Measurements from ENCODE around the gene CIB2. TPM values are rescaled to one million over a fixed set of nuclear protein-coding genes. Genes with fewer than 3 reads are reported as not detected.

CIB2 gene
- total RNA-seq, 4 donors from 2014 or later = 2.0 to 8.5 (median 6.5) TPM

DNA sequence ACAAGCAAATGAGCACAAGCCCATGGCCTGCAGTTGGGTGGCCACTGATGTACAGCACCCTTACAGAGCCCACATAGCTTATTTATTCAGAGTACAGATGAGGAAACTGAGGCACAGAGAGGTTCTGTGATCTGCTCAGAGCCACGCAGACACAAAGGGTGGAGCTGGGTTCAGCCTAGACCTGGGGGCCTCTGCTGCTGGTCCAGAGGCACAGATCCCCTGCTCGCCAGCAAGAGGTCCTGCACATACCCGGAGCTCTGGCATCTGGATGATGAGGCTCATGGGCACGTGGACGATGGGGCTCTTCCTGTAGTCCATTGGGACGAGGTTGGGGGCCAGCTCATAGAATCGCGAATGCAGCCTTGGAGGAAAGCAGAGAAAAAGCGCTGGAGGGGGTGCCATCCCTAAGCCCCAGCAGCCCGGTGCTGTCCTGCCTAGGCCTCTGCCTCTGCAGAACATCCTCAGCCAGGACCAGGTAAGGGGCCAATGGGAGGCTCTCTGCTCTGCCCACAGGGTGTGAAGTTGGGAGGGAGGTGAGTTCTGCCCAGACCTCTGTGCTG lies 20.2 kb downstream of the CIB2 start:
- WGBS = 97% methylated on average over 10 of the region's 10 CpGs
- Histone ChIP-seq H3K27me3 (no peaks in the 10 kb centered on the region), H3K9me3 (no peaks in the 10 kb centered on the region), H3K4me1 (no peaks in the 10 kb centered on the region), H3K27ac (no peak overlapping the region), H3K36me3 (no peaks in the 10 kb centered on the region), H3K4me3 (no peak overlapping the region)
- DNase-seq (ENCODE audit: low spot score in 2 of 2) = peak in 1 of 2 donors; percentile 40
- TF ChIP-seq EP300 (IDR thresholded peaks at IDR 0.05) (no peak), POLR2AphosphoS5 (IDR thresholded peaks at IDR 0.05) (no peak), POLR2A (IDR thresholded peaks at IDR 0.05) (no peak), CTCF (IDR thresholded peaks at IDR 0.05) (no peak)

DNA sequence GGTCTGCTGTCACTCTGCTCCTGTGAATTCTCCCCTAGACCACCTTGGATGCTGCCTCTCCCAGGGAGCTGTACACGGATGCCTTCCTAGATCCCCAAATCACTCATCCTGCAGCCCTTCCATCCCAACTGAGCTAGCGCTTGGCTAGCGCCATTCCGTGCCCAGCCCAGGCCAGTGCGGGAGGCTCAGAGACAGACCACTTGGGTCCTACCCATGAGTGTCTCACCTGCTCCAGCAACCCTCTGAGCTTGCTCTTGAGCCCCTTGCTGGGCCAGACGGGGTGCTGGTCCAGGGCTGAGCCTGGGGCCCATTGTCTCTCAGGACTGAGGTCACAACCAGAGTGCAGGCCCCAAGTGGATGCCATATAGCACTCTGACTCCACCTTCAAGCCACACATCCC lies 21.1 kb downstream of the CIB2 start:
- Histone ChIP-seq H3K4me1 (no peaks in the 10 kb centered on the region), H3K36me3 (no peaks in the 10 kb centered on the region), H3K4me3 (no peak overlapping the region), H3K27ac (no peak overlapping the region), H3K9me3 (no peaks in the 10 kb centered on the region), H3K27me3 (no peaks in the 10 kb centered on the region)
- TF ChIP-seq CTCF (IDR thresholded peaks at IDR 0.05) (no peak), EP300 (IDR thresholded peaks at IDR 0.05) (no peak), POLR2A (IDR thresholded peaks at IDR 0.05) (no peak), POLR2AphosphoS5 (IDR thresholded peaks at IDR 0.05) (no peak)
- WGBS = 83% methylated on average over 1 of the region's 6 CpGs
- DNase-seq (ENCODE audit: low spot score in 2 of 2) = peak in 1 of 2 donors; percentile 47

GRCh38 chr15:78109156-78109555 lies 22.1 kb downstream of the CIB2 start:
- 97% methylated on average over 12 of the region's 12 CpGs for WGBS
- Histone ChIP-seq H3K4me3 (no peak overlapping the region), H3K27ac (no peak overlapping the region), H3K36me3 (no peaks in the 10 kb centered on the region), H3K9me3 (no peaks in the 10 kb centered on the region), H3K4me1 (no peaks in the 10 kb centered on the region), H3K27me3 (no peaks in the 10 kb centered on the region)
- TF ChIP-seq POLR2A (IDR thresholded peaks at IDR 0.05) (no peak), CTCF (IDR thresholded peaks at IDR 0.05) (no peak), POLR2AphosphoS5 (IDR thresholded peaks at IDR 0.05) (no peak), EP300 (IDR thresholded peaks at IDR 0.05) (no peak)
- DNase-seq (ENCODE audit: low spot score in 2 of 2) = peak in 1 of 2 donors; percentile 62

DNA sequence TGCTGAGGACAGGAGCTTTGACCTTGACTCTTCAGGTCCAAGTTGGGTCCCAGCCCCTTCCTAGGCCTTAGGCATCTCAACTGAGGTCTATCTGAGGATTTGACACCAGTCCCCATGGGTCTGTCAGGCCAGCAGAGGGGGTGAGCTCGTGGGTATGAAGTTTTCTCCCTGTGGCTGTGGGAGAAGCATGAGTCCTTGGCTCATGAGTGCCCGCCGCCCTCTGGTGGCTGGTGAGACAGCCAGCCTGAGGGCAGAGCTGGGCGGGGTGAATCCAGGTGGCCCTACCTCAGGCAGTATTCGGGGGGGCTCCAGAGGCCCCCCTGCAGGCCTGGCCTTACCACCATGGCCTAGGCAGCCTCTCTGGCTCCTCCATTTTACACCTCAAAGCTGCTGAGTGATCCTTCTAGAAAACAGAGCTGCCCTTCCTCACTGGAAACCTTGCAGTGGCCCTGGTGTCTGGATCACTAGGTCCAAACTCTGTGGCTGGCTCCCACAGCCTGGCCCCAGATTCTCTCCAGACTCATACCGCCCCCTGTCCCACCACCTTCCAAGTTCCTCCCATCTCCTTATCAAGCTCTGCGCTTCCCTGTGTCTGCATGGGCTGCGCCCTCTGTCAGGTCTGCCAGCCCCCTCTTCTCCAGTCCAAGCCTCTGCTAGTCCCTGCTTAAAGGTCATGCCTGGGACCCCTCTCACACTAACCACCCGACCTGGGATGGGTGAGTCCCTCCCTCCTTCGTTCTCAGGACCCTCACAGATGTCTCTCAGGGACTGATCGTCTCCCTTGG lies 22.8 kb downstream of the CIB2 start:
- Histone ChIP-seq H3K4me3 (no peak overlapping the region), H3K4me1 (peaks cover 3% of the 10 kb centered on the region), H3K27ac (no peak overlapping the region), H3K36me3 (no peaks in the 10 kb centered on the region), H3K27me3 (no peaks in the 10 kb centered on the region), H3K9me3 (no peaks in the 10 kb centered on the region)
- peak; percentile 89 to 90 for DNase-seq (ENCODE audit: low spot score in 2 of 2)
- TF ChIP-seq POLR2A (IDR thresholded peaks at IDR 0.05) (no peak), EP300 (IDR thresholded peaks at IDR 0.05) (no peak), CTCF (IDR thresholded peaks at IDR 0.05) (peak; percentile 90 to 94), POLR2AphosphoS5 (IDR thresholded peaks at IDR 0.05) (no peak)
- 47% methylated on average over 10 of the region's 11 CpGs for WGBS

DNA sequence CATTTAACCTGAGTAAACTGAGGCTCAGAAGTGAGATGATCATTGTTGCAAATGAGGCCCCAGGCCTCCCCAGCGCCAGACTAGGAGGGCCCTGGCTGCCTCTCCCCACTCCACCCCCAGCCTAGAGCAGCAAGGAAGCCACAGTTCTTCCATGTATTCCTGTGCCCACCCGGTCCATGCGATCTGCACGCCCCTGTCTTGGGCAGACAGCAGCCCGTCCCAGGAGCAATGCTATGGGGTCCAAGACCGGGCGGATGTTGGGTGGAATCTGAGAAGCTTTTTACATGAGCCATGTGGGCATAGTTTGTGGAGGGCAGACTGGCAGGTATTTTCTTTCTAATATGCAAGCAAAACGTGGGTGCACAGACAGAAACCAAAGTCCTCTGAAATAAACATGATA lies 23.8 kb downstream of the CIB2 start:
- WGBS = 98% methylated on average over 5 of the region's 8 CpGs
- DNase-seq (ENCODE audit: low spot score in 2 of 2) = peak in 1 of 2 donors; percentile 54
- H3K36me3 ChIP-seq = no peaks in the 10 kb centered on the region
- H3K4me3 ChIP-seq = no peak overlapping the region
- H3K9me3 ChIP-seq = no peaks in the 10 kb centered on the region
- H3K27ac ChIP-seq = no peak overlapping the region
- TF ChIP-seq POLR2AphosphoS5 (IDR thresholded peaks at IDR 0.05) (no peak), POLR2A (IDR thresholded peaks at IDR 0.05) (no peak), EP300 (IDR thresholded peaks at IDR 0.05) (no peak), CTCF (IDR thresholded peaks at IDR 0.05) (no peak)
- peaks cover 12% of the 10 kb centered on the region for H3K4me1 ChIP-seq
- H3K27me3 ChIP-seq = no peaks in the 10 kb centered on the region

All from suprapubic skin (tissue), 4 donors.